Trophoblast cell (in vitro differentiated cells and primary cell): ENCODE measurements around the gene NQO2.

ENCODE experiments used
- DNase-seq, 2 donors: peaks; one replicate each; pipeline ENCODE4 v3.0.0-alpha.2; 2016
- H2AFZ ChIP-seq: 2 replicates; pipeline ENCODE4 v1.6.1; 2013; ENCODE audit warnings: low read length, moderate library complexity, mild to moderate bottlenecking; ENCODE audit not compliant: insufficient read depth, poor library complexity
- H2AK5ac ChIP-seq: 2 replicates; pipeline ENCODE4 v1.6.1; 2013; ENCODE audit warnings: mild to moderate bottlenecking, low read length
- H2BK120ac ChIP-seq: 2 replicates; pipeline ENCODE4 v1.6.1; 2013; ENCODE audit warnings: low read length, mild to moderate bottlenecking, moderate library complexity; ENCODE audit not compliant: insufficient read depth, poor library complexity
- H2BK12ac ChIP-seq: 2 replicates; pipeline ENCODE4 v1.6.1; 2013; ENCODE audit warnings: mild to moderate bottlenecking, low read length, moderate library complexity
- H2BK5ac ChIP-seq: 2 replicates; pipeline ENCODE4 v1.6.1; 2013; ENCODE audit warnings: low read length, low read depth, moderate library complexity, mild to moderate bottlenecking; ENCODE audit not compliant: poor library complexity
- H3K14ac ChIP-seq: 2 replicates; pipeline ENCODE4 v1.6.1; 2013; ENCODE audit warnings: mild to moderate bottlenecking, low read length
- H3K18ac ChIP-seq: 2 replicates; pipeline ENCODE4 v1.6.1; 2013; ENCODE audit warnings: mild to moderate bottlenecking, low read length
- H3K23ac ChIP-seq: 2 replicates; pipeline ENCODE4 v1.6.1; 2013; ENCODE audit warnings: low read length
- H3K27ac ChIP-seq: 2 replicates; pipeline ENCODE4 v1.5.1; 2013; ENCODE audit warnings: low read depth, mild to moderate bottlenecking, inconsistent platforms, low read length, moderate library complexity
- H3K27me3 ChIP-seq: 2 replicates; pipeline ENCODE4 v1.6.1; 2013; ENCODE audit warnings: inconsistent platforms, mild to moderate bottlenecking, low read length, moderate library complexity; ENCODE audit not compliant: insufficient read depth
- H3K36me3 ChIP-seq, 2 experiments: 1 replicate in 1 of 2; 2 replicates in 1 of 2; pipeline ENCODE4 v1.6.1; 2013; ENCODE audit warnings: low read length in 2 of 2, mild to moderate bottlenecking in 2 of 2, moderate library complexity in 1 of 2; ENCODE audit not compliant: insufficient read depth in 2 of 2, control insufficient read depth in 1 of 2
- H3K4ac ChIP-seq: 2 replicates; pipeline ENCODE4 v1.6.1; 2013; ENCODE audit warnings: low read depth, mild to moderate bottlenecking, low read length, moderate library complexity
- H3K4me1 ChIP-seq, 2 experiments: 1 replicate in 1 of 2; 2 replicates in 1 of 2; pipeline ENCODE4 v1.6.1; 2013; ENCODE audit warnings: low read length in 2 of 2, mild to moderate bottlenecking in 2 of 2, moderate library complexity in 1 of 2; ENCODE audit not compliant: insufficient read depth in 2 of 2, control insufficient read depth in 1 of 2
- H3K4me2 ChIP-seq: 2 replicates; pipeline ENCODE4 v1.6.1; 2013; ENCODE audit warnings: inconsistent platforms, mild to moderate bottlenecking, low read length, moderate library complexity
- H3K4me3 ChIP-seq: 2 replicates; pipeline ENCODE4 v1.5.1; 2013; ENCODE audit warnings: mild to moderate bottlenecking, low read depth, low read length, inconsistent platforms
- H3K79me1 ChIP-seq: one replicate; pipeline ENCODE4 v1.6.1; 2013; ENCODE audit warnings: low read length
- H3K79me2 ChIP-seq: 2 replicates; pipeline ENCODE4 v1.6.1; 2013; ENCODE audit warnings: low read length, mild to moderate bottlenecking; ENCODE audit not compliant: control insufficient read depth, insufficient read depth, poor library complexity
- H3K9ac ChIP-seq: 2 replicates; pipeline ENCODE4 v1.6.1; 2013; ENCODE audit warnings: mild to moderate bottlenecking, low read length
- H3K9me3 ChIP-seq: 2 replicates; pipeline ENCODE4 v1.6.1; 2013; ENCODE audit warnings: low read depth, mild to moderate bottlenecking, control low read depth, inconsistent platforms, low read length; ENCODE audit not compliant: insufficient read depth
- H4K12ac ChIP-seq: 2 replicates; pipeline ENCODE4 v1.6.1; 2013; ENCODE audit warnings: low read depth, mild to moderate bottlenecking, low read length, moderate library complexity
- H4K8ac ChIP-seq: 2 replicates; pipeline ENCODE4 v1.6.1; 2013; ENCODE audit warnings: low read depth, mild to moderate bottlenecking, low read length, moderate library complexity
- H4K91ac ChIP-seq: one replicate; pipeline ENCODE4 v1.6.1; 2013; ENCODE audit warnings: low read depth, mild to moderate bottlenecking, low read length, moderate library complexity
- WGBS: extraction: QIAGEN DNeasy Blood & Tissue Kit; methylation state at CpG from one replicate; pipeline ENCODE4 v1.1.7; 2013; ENCODE audit warnings: missing lambda C conversion rate; ENCODE audit not compliant: insufficient read length, insufficient coverage; ENCODE audit errors: extremely low coverage; 5-methylcytosine and 5-hydroxymethylcytosine counted together

Gene NQO2

DNA sequence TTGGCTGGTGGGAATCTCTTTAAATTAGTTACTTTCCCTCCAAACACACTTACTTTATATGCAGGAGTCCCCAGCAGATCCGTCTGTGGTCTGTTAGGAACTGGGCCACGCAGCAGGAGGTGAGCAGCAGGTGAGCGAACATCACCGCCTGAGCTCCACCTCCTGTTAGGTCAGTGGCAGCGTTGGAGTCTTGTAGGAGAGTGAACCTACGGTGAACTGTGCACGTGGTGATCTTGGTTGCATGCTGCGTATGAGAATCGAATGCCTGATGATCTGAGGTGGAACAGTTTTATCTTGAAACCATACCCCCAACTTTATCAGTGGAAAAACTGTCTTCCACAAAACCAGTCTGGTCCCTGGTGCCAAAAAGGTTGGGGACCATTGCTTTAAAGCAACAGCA is 33.3 kb upstream of the NQO2 start:
- no peak overlapping the region for H4K91ac ChIP-seq
- no peak overlapping the region for H4K8ac ChIP-seq
- no peak overlapping the region for H3K27ac ChIP-seq
- H4K12ac ChIP-seq: no peak overlapping the region
- peaks cover 4% of the 10 kb centered on the region for H3K79me2 ChIP-seq
- H3K4me2 ChIP-seq: no peak overlapping the region
- no peaks in the 10 kb centered on the region for H3K36me3 ChIP-seq
- H3K9ac ChIP-seq: no peak overlapping the region
- no peak overlapping the region for H2AK5ac ChIP-seq
- peaks cover 0 to 2% of the 10 kb centered on the region in 2 experiments for H3K4me1 ChIP-seq
- no peak overlapping the region for H3K23ac ChIP-seq
- peaks cover 2% of the 10 kb centered on the region for H3K9me3 ChIP-seq
- H3K27me3 ChIP-seq: no peaks in the 10 kb centered on the region
- peaks cover 5% of the 10 kb centered on the region for H3K79me1 ChIP-seq
- H2AFZ ChIP-seq: no peak overlapping the region
- H3K18ac ChIP-seq: no peak overlapping the region
- H2BK120ac ChIP-seq: no peak overlapping the region
- DNase-seq: no peak
- no peak overlapping the region for H3K4ac ChIP-seq
- no peak overlapping the region for H2BK5ac ChIP-seq
- H3K14ac ChIP-seq: no peak overlapping the region
- no CpG with 5 or more reads among the region's 9 CpGs for WGBS
- H3K4me3 ChIP-seq: no peak overlapping the region
- H2BK12ac ChIP-seq: no peak overlapping the region

DNA sequence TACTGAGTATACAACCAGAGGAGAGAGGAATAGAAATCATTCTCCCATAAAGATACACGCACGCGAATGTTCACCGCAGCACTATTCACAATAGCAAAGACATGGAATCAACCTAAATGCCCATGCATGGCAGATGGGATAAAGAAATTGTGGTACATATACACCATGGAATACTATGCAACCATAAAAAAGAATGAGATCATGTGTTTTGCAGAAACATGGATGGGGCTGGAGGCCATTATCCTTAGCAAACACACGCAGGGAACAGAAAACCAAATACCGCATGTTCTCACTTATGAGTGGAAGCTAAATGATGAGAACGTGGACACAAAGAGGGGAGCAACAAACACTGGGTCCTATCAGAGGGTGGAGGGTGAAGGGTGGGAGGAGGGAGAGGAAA is 31.8 kb upstream of the NQO2 start:
- H3K4me1 ChIP-seq: peaks cover 0 to 4% of the 10 kb centered on the region in 2 experiments
- no peak overlapping the region for H3K9ac ChIP-seq
- peaks cover 2% of the 10 kb centered on the region for H3K9me3 ChIP-seq
- no peak overlapping the region for H2AFZ ChIP-seq
- peaks cover 6% of the 10 kb centered on the region for H3K79me2 ChIP-seq
- no peak overlapping the region for H4K91ac ChIP-seq
- no peak overlapping the region for H3K14ac ChIP-seq
- no peaks in the 10 kb centered on the region for H3K36me3 ChIP-seq
- DNase-seq: no peak
- H3K79me1 ChIP-seq: peaks cover 10% of the 10 kb centered on the region
- H2BK120ac ChIP-seq: no peak overlapping the region
- no peak overlapping the region for H2BK12ac ChIP-seq
- H3K4ac ChIP-seq: no peak overlapping the region
- H2AK5ac ChIP-seq: no peak overlapping the region
- no peak overlapping the region for H3K4me2 ChIP-seq
- WGBS: no CpG with 5 or more reads among the region's 7 CpGs
- no peak overlapping the region for H3K23ac ChIP-seq
- no peak overlapping the region for H4K12ac ChIP-seq
- no peak overlapping the region for H4K8ac ChIP-seq
- no peaks in the 10 kb centered on the region for H3K27me3 ChIP-seq
- H2BK5ac ChIP-seq: no peak overlapping the region
- no peak overlapping the region for H3K27ac ChIP-seq
- H3K18ac ChIP-seq: no peak overlapping the region
- no peak overlapping the region for H3K4me3 ChIP-seq

DNA sequence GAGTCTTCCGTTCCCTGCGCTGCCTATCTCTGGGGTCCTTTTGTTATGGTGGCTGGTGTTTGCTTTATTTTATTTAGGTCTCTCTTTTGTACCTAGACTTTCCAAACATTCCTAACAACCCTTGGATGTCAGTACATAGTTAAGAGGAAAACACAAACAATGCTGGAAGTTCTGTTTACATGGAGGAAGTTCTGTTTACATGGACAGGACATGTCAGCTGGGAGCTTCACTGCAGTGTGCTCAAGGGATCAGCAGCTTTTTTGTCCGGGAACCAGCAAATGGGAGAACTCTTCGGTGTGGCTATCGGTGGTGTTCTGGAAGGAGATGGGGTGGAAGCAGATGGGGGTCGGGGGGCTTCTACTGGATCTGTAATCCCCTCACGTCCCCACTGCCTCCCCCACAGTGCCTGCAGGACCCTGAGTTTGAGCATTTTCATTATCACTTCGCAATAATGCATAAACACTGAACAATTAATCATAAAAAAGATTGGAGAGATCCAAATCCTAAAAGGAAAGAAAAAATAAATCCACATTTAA is 31.0 kb upstream of the NQO2 start:
- H2AFZ ChIP-seq: no peak overlapping the region

DNA sequence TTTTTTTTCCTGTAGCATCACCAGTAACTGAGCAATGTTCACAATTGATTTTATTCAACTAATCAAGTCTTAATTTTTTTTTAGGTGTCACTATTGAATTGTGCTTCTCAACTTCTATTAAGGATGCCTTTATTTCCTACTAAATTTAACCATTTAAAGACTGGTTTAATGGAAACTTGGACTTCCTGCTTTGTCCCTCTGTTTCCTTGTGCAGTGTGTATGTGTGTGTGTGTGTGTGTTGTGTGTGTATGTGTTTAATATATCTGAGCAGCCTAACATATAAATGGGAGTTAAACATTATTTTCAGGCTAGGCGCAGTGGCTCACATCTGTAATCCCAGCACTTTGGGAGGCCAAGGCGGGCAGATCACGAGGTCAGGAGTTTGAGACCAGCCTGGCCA is 30.1 kb upstream of the NQO2 start:
- Histone ChIP-seq H3K18ac (no peak overlapping the region), H3K36me3 (no peaks in the 10 kb centered on the region), H4K8ac (no peak overlapping the region), H3K27ac (no peak overlapping the region), H3K27me3 (no peaks in the 10 kb centered on the region), H3K79me1 (peaks cover 10% of the 10 kb centered on the region), H2AK5ac (no peak overlapping the region), H3K4me1 (peaks cover 0 to 4% of the 10 kb centered on the region in 2 experiments), H2AFZ (no peak overlapping the region), H3K79me2 (peaks cover 6% of the 10 kb centered on the region), H3K4me3 (no peak overlapping the region), H3K4ac (no peak overlapping the region), H3K9ac (no peak overlapping the region), H2BK12ac (no peak overlapping the region), H2BK5ac (no peak overlapping the region), H3K14ac (no peak overlapping the region), H3K9me3 (no peaks in the 10 kb centered on the region), H2BK120ac (no peak overlapping the region), H4K12ac (no peak overlapping the region), H4K91ac (no peak overlapping the region), H3K23ac (no peak overlapping the region), H3K4me2 (no peak overlapping the region)
- no peak for DNase-seq
- WGBS: no CpG with 5 or more reads among the region's 3 CpGs

More for the DNA sequence above, 31.0 kb upstream of the NQO2 start:
- Histone ChIP-seq H3K4me1 (peaks cover 0 to 4% of the 10 kb centered on the region in 2 experiments), H3K4me3 (no peak overlapping the region), H3K27me3 (no peaks in the 10 kb centered on the region), H2AK5ac (no peak overlapping the region), H4K91ac (no peak overlapping the region), H2BK120ac (no peak overlapping the region), H4K8ac (no peak overlapping the region), H3K4me2 (no peak overlapping the region), H3K79me1 (peaks cover 10% of the 10 kb centered on the region), H3K4ac (no peak overlapping the region), H3K9me3 (no peaks in the 10 kb centered on the region), H2BK5ac (no peak overlapping the region), H3K23ac (no peak overlapping the region), H3K18ac (no peak overlapping the region), H3K14ac (no peak overlapping the region), H4K12ac (no peak overlapping the region), H3K27ac (no peak overlapping the region), H3K79me2 (peaks cover 6% of the 10 kb centered on the region), H2BK12ac (no peak overlapping the region), H3K36me3 (no peaks in the 10 kb centered on the region), H3K9ac (no peak overlapping the region)
- no CpG with 5 or more reads among the region's 8 CpGs for WGBS
- DNase-seq: no peak
